HG03520 (cell line): ENCODE results near the gene CBARP.

Experiments used
- ATAC-seq: cut with Tn5 transposase; IDR thresholded peaks from one replicate; pipeline ENCODE4 v1.9.1; 2021; ENCODE audit warnings: mild to moderate bottlenecking, moderate library complexity; ENCODE audit not compliant: unreplicated experiment

The CBARP gene

GRCh38 chr19:1275976-1276627 lies 38.3 kb upstream of the CBARP start:
- no peak for ATAC-seq

DNA sequence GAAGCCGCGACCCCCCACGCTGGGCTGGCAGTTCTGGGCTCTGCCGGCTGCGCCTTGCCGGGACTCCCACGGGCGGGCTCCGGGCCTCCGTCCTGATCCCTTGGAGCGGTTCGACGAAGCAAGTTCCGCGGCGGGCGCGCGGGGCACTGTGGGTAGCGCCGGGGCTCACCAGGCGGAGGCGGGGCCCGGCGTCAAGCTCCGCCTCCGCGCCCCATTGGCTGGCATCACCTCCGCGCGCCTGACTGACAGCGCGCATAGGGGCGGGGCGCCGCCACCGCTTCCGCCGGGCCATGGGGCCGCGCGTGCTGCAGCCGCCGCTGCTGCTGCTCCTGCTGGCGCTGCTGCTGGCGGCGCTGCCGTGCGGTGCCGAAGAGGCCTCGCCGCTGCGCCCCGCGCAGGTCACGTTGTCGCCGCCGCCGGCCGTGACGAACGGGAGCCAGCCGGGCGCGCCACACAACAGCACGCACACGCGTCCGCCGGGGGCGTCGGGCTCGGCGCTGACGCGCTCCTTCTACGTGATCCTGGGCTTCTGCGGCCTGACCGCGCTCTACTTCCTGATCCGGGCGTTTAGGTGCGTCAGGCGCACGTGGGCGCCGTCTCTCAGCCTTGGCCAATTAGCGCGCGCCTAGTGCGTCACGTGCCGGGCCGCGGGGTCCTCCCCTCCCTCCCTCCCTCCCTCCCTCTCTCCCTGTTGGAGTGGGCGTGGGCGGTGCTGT lies 37.6 kb upstream of the CBARP start, which contains the start of gene FAM174C:
Gene FAM174C (plus strand): TSS at position 271 of the 716 bp plus-strand sequence. CDS start 20 bp downstream, at position 291.
- peak; percentile 66 for ATAC-seq

GRCh38 chr19:1274852-1275259 lies 37.1 kb upstream of the CBARP start:
- no peak for ATAC-seq

GRCh38 chr19:1274081-1274851 lies 36.5 kb upstream of the CBARP start:
- ATAC-seq = no peak

DNA sequence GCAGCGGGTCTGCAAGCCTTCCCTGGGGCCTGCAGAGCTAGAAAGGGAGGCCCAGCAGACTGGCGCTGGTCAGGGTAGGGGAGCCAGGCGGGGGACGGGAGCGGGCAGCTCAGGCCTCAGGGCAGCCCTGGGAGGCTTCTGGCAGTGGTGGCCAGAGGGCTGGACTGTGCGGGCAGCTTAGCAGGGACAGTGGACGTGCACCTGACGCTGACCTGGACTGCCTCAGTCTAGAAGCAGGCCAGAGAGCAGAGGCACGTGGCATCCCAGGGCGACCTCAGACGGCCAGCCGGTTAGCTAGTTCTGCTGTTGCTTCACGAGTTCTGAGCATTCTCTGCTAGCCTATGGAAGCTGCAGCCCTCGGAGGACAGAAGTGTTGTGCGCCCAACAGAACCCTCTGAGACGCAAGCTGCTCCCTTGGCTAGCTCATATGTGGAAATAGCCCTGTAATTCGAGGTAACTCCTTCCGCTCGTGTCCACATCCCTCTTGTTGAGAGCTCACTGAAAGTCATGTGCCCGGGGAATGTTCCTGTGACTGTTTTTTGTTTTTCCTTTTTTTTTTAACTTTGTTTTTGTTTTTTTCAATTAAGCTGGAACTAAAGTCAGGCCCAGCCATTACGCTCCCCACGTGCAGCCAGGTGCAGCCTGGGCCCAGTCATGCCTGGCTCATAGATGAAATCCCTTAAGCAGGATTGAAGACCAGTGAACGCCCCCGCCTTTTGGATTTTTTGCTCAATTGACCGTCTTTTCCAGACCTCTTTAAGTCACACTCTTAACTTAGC lies 35.6 kb upstream of the CBARP start:
- ATAC-seq = no peak

DNA sequence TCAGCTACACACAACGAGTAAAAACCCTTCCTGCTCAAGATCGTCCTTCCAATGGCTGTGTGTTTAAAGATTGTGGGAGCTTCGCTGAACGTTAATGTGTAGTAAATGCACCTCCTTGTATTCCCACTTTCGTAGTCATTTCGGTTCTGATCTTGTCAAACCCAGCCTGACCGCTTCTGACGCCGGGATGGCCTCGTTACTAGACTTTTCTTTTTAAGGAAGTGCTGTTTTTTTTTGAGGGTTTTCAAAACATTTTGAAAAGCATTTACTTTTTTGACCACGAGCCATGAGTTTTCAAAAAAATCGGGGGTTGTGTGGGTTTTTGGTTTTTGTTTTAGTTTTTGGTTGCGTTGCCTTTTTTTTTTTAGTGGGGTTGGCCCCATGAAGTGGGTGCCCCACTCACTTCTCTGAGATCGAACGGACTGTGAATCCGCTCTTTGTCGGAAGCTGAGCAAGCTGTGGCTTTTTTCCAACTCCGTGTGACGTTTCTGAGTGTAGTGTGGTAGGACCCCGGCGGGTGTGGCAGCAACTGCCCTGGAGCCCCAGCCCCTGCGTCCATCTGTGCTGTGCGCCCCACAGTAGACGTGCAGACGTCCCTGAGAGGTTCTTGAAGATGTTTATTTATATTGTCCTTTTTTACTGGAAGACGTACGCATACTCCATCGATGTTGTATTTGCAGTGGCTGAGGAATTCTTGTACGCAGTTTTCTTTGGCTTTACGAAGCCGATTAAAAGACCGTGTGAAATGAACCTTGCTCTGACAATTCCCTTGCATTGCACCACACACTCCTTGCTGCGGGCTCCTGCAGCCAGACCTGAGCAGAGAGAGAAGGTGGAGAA lies 34.8 kb upstream of the CBARP start:
- no peak for ATAC-seq

- ATAC-seq = no peak
Measured at GRCh38 chr19:1271528-1272422, 34.0 kb upstream of the CBARP start.

GRCh38 chr19:1270854-1271527 lies 33.2 kb upstream of the CBARP start:
- ATAC-seq = no peak

GRCh38 chr19:1270213-1270853 lies 32.5 kb upstream of the CBARP start:
- ATAC-seq = no peak

- peak; percentile 19 for ATAC-seq
Measured at GRCh38 chr19:1269478-1270212, 31.8 kb upstream of the CBARP start.

DNA sequence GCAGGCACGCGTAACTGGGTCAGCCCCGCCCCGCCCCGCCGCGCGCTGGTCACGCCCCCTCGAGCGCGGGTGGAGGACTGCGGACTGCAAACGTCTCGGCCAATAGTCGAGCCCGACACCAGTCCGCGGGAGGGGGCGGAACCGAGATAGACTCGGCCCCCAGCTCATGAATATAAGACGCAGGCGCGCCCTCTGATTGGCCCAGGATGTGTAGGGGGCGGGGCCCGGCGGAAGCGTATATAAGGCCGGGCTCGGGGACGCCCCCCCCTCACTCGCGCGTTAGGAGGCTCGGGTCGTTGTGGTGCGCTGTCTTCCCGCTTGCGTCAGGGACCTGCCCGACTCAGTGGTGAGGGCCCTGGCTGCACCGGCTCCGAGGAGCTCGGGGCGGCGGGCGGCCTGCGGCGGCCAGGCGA lies 31.3 kb upstream of the CBARP start, which contains the start of gene CIRBP:
Gene CIRBP (plus strand): TSS at position 268 of the 413 bp plus-strand sequence. CDS start 1,602 bp downstream, outside the sequence.
- peak; percentile 58 for ATAC-seq

DNA sequence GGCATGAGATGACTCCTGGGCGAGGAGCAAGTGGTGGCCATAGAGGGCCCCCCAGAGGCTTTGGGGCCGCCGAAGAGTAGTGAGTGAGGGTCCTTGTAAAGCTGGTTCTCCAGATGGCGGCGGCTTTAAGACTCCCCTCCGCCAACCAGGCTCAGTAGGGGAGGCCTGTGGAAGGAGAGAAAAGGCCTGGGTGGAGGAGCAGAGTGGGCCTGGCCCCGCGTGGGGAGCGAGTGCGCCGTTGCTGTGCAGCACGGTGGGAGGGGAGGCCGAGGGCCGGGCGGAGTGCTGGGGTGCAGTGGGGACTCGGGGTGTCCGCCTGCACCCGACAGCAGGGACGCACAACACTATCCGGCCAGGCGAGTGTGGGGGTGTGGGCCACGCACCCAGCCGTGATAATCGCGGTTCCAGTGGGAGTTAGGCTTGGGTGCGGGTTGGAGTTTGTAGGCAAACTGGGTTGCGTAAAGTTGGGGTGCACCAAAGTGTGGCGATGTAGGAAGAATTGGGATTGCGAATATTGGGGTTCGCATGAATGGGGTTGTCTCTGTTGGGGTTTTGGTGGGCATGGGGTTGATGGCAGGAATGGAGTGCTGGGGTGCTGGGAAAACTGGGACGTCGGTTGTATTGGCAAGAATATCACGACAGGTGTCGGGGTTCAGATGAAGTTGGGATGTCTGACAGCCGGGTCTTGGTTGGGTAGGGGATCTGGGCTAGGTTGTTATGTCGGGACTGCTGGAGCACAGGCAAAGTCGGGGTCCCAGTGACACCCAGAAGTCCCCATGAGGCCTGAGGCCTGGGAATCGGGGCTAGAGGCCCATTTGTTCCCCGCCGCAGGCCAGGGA lies 30.6 kb upstream of the CBARP start:
- no peak for ATAC-seq

DNA sequence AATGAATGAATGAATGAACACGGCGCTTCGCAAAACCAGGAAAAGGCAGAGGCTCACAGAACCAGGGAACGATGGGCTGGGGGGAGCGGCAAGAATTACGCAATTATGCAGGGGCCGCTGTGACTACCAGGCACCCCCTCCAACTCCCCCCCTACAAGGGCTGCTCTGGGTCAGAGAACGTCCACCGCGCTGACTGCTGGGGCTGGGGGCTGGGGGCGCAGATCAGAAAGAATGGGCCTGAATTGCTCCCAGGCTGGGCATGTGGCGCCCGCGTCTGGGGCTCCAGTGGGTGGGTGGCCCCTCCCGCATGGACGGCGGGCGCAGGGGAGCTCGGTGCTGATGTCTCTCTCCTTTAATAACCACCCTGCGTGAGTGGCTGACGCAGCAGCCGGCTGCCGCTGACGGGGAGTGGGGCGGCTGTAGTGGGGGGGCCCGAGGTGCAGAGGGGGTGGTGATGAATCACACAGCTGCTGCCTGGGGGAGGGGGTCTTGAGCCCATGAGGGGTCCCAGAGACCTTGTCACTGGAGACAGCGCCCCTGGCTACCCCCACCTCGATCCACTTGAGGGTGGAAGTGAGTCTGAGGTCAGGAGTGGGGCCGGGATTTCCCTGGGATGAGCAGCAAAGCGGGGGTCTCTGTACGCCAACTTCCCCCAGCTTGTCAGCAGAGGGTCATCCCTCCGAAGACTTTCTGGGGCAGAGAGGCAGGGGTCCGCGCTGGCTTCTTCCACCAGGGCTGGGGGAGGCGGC lies 29.8 kb upstream of the CBARP start:
- ATAC-seq = no peak

GRCh38 chr19:1266916-1267476 lies 29.2 kb upstream of the CBARP start:
- no peak for ATAC-seq
